BJ (cell line): ENCODE data around the gene LTK. TPM values are rescaled to one million over a fixed set of nuclear protein-coding genes. Genes with fewer than 3 reads are reported as not detected.

Source experiments
- CTCF ChIA-PET: fragments of 350-600 bp; formaldehyde crosslinking; extraction: SDS; loops from one replicate; lab custom pipeline; 2021; ENCODE audit warnings: antibody characterized with exemption, inconsistent platforms; lab: Yijun Ruan, JAX
- POLR2A ChIA-PET: fragments of 300-600 bp; sonication (Branson Sonifier 250); formaldehyde crosslinking; extraction: SDS; loops from one replicate; lab custom pipeline; 2021; ENCODE audit warnings: antibody characterized with exemption; lab: Charles Lee
- DNase-seq: peaks from one replicate; pipeline ENCODE4 v3.0.0-alpha.2; 2011; ENCODE audit warnings: low read depth
- H3K27me3 ChIP-seq: 2 replicates; pipeline ENCODE4 v1.6.0; 2011; ENCODE audit warnings: low read length; ENCODE audit not compliant: control insufficient read depth, insufficient read depth
- H3K36me3 ChIP-seq: 2 replicates; pipeline ENCODE4 v1.5.1; 2011; ENCODE audit warnings: low read length; ENCODE audit not compliant: control insufficient read depth, insufficient read depth
- H3K4me3 ChIP-seq: 2 replicates; pipeline ENCODE4 v1.5.1; 2011; ENCODE audit warnings: low read depth, mild to moderate bottlenecking, control low read depth, low read length
- CTCF ChIP-seq: IDR thresholded peaks from 2 replicates; pipeline ENCODE4 v1.5.1; 2011; ENCODE audit warnings: low read depth, mild to moderate bottlenecking, control low read depth, inconsistent platforms, low read length, moderate library complexity; ENCODE audit not compliant: insufficient read depth
- polyA minus RNA-seq: library from RNA; depleted of rRNA, polyadenylated mRNA; stranded (reverse); fragments of >200 nt; gene quantifications from 2 replicates; pipeline ENCODE4 v1.2.3, GENCODE V29; 2011; rRNA and poly(A)+ RNA removed
- polyA plus RNA-seq: library from polyadenylated mRNA; depleted of rRNA; stranded (reverse); fragments of >200 nt; gene quantifications from 2 replicates; pipeline ENCODE4 v1.2.3, GENCODE V29; 2011; rRNA removed

The LTK gene
- polyA plus RNA-seq = 0.09 and 0.11 TPM in 2 replicates
- 0.10 TPM in 1 of 2 replicates, not detected in the other for polyA minus RNA-seq

GRCh38 chr15:41513506-41514227, at the start of gene LTK:
Gene LTK (minus strand): TSS chr15:41513827. CDS start chr15:41513709, 118 bp downstream.
- Histone ChIP-seq H3K27me3 (peaks cover 18% of the 10 kb centered on the region), H3K4me3 (peak within 1 kb of the TSS; percentile 15), H3K36me3 (peaks cover 5% of the 10 kb centered on the region)
- no peak for TF ChIP-seq CTCF
- CTCF ChIA-PET = interaction anchor here (1.1 kb wide), 1 partner anchor 9 kb away, joined by 4 read pairs; no protein-coding TSS in a partner anchor
- POLR2A ChIA-PET = no interaction called here
- no peak for DNase-seq

- DNase-seq = no peak
- no peak for TF ChIP-seq CTCF
- H3K27me3 ChIP-seq = no peaks in the 10 kb centered on the region
- no peaks in the 10 kb centered on the region; the same call in 1 of the 2 replicates for H3K36me3 ChIP-seq
- ChIA-PET CTCF (interaction anchor here (0.7 to 1.8 kb wide), 3 partner anchors 10 to 180 kb away, joined by 3 read pairs; no protein-coding TSS in a partner anchor), POLR2A (no interaction called here)
- no peak overlapping the region for H3K4me3 ChIP-seq
Measured at GRCh38 chr15:41562784-41563198, 49.2 kb upstream of the LTK start.

GRCh38 chr15:41562244-41562643, 48.6 kb upstream of the LTK start:
- no peaks in the 10 kb centered on the region; the same call in 1 of the 2 replicates for H3K36me3 ChIP-seq
- TF ChIP-seq CTCF = no peak
- POLR2A ChIA-PET = no interaction called here
- DNase-seq = no peak
- CTCF ChIA-PET = interaction anchor here (1.0 to 1.8 kb wide), 5 partner anchors 11 to 249 kb away, joined by 3 to 5 read pairs (median 3); no protein-coding TSS in a partner anchor
- H3K27me3 ChIP-seq = no peaks in the 10 kb centered on the region
- H3K4me3 ChIP-seq = no peak overlapping the region

- ChIA-PET CTCF (interaction anchor here (1.0 to 1.8 kb wide), 5 partner anchors 10 to 249 kb away, joined by 3 to 5 read pairs (median 3); no protein-coding TSS in a partner anchor), POLR2A (no interaction called here)
- DNase-seq = no peak
- Histone ChIP-seq H3K27me3 (no peaks in the 10 kb centered on the region), H3K4me3 (no peak overlapping the region), H3K36me3 (no peaks in the 10 kb centered on the region; the same call in 1 of the 2 replicates)
- peak; percentile 24; the same call in 1 of the 2 replicates for TF ChIP-seq CTCF
Measured at GRCh38 chr15:41561777-41562145, 48.1 kb upstream of the LTK start.

- no peak for TF ChIP-seq CTCF
- no peak for DNase-seq
- H3K36me3 ChIP-seq = no peaks in the 10 kb centered on the region; the same call in 1 of the 2 replicates
- no peak overlapping the region for H3K4me3 ChIP-seq
- CTCF ChIA-PET = interaction anchor here (0.5 to 1.4 kb wide), 5 partner anchors 10 to 250 kb away, joined by 3 to 5 read pairs (median 3); no protein-coding TSS in a partner anchor
- no peaks in the 10 kb centered on the region for H3K27me3 ChIP-seq
- POLR2A ChIA-PET = no interaction called here
Measured at GRCh38 chr15:41561104-41561776, 47.6 kb upstream of the LTK start.
